OCI-LY3 (cell line): Measurements from ENCODE around the gene TPCN2.

Source experiments
- EZH2phosphoT487 ChIP-seq: fragments of 200-600 bp; shearing (Covaris generic); IDR thresholded peaks from 2 replicates; pipeline ENCODE4 v1.6.1; 2018; ENCODE audit warnings: antibody characterized with exemption, mixed run types, low read depth
- TF ChIP-seq, protein P1 (sequence below): fragments of 200-600, 300-600 bp; sonication (generic); IDR thresholded peaks from 2 replicates; pipeline ENCODE4 v1.5.1; 2014; ENCODE audit warnings: antibody characterized with exemption, low read length, low read depth

DNA sequence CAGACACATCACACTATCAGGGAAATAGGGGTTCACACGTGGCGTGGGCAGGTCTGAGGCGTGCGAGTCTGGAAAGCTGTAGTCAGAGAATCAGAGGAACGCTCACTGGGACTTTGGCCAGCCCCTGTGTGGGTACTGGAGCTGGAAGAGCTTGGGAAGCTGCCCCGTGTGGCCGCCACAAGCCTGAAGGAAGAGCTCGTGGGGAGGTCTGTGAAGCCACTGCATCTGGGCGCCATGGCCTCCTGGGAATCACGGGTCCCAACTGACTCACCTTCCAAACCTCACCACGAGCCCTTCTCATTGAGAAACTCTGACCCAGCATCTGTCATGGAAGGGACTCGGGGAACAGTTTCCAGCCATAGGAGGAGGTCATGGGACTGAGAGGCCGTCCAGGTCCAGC lies 29.8 kb upstream of the TPCN2 start:
- TF ChIP-seq, protein P1, sequence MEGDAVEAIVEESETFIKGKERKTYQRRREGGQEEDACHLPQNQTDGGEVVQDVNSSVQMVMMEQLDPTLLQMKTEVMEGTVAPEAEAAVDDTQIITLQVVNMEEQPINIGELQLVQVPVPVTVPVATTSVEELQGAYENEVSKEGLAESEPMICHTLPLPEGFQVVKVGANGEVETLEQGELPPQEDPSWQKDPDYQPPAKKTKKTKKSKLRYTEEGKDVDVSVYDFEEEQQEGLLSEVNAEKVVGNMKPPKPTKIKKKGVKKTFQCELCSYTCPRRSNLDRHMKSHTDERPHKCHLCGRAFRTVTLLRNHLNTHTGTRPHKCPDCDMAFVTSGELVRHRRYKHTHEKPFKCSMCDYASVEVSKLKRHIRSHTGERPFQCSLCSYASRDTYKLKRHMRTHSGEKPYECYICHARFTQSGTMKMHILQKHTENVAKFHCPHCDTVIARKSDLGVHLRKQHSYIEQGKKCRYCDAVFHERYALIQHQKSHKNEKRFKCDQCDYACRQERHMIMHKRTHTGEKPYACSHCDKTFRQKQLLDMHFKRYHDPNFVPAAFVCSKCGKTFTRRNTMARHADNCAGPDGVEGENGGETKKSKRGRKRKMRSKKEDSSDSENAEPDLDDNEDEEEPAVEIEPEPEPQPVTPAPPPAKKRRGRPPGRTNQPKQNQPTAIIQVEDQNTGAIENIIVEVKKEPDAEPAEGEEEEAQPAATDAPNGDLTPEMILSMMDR, result no peak
- no peak for TF ChIP-seq EZH2phosphoT487
